HEK293T (cell line): ENCODE data around the gene AP1G1.
"Not testable (repeated sequence)": the region's sequence is repeated elsewhere in the genome, so short reads cannot be mapped to it uniquely, and the experiment has no call there.

Experiments used
- CTBP1 ChIP-seq: fragments of 450-650 bp; IDR thresholded peaks from 2 replicates; pipeline ENCODE4 v1.6.1; 2016; ENCODE audit warnings: borderline replicate concordance
- FOXK2 ChIP-seq: fragments of 450-650 bp; IDR thresholded peaks from 2 replicates; pipeline ENCODE4 v1.6.1; 2016; ENCODE audit warnings: mild to moderate bottlenecking
- HDGF ChIP-seq: fragments of 450-650 bp; IDR thresholded peaks from 2 replicates; pipeline ENCODE4 v1.6.1; 2017; ENCODE audit warnings: antibody characterized with exemption, borderline replicate concordance
- NFRKB ChIP-seq: fragments of 450-650 bp; IDR thresholded peaks from 2 replicates; pipeline ENCODE4 v1.6.1; 2016; ENCODE audit warnings: mild to moderate bottlenecking, moderate library complexity
- SP1 ChIP-seq: fragments of 450-650 bp; IDR thresholded peaks from 2 replicates; pipeline ENCODE4 v1.6.1; 2017

GRCh38 chr16:71832112-71832511 is 23.5 kb upstream of the AP1G1 start:
- TF ChIP-seq SP1, NFRKB, CTBP1, FOXK2, HDGF: not testable (repeated sequence)
